Measurements from ENCODE around the gene CSF2.
"Not testable (repeated sequence)": the region's sequence is repeated elsewhere in the genome, so short reads cannot be mapped to it uniquely, and the experiment has no call there.

Gene CSF2

GRCh38 chr5:132094393-132095076, 20.9 kb downstream of the CSF2 start:
- no peak for FAIRE-seq

GRCh38 chr5:132095077-132095410, 21.5 kb downstream of the CSF2 start:
- FAIRE-seq: no peak

GRCh38 chr5:132095424-132095972, 21.9 kb downstream of the CSF2 start:
- no peak for FAIRE-seq

- FAIRE-seq: no peak
Observed at GRCh38 chr5:132096904-132097303, 23.3 kb downstream of the CSF2 start.

GRCh38 chr5:132098151-132098594, 24.6 kb downstream of the CSF2 start:
- no peak for FAIRE-seq

- FAIRE-seq: no peak
Observed at GRCh38 chr5:132098621-132099020, 25.0 kb downstream of the CSF2 start.

GRCh38 chr5:132099076-132099748, 25.6 kb downstream of the CSF2 start:
- FAIRE-seq: no peak

- no peak for FAIRE-seq
Observed at GRCh38 chr5:132099905-132100304, 26.3 kb downstream of the CSF2 start.

GRCh38 chr5:132100672-132101261, 27.2 kb downstream of the CSF2 start:
- no peak for FAIRE-seq

GRCh38 chr5:132101385-132101880, 27.8 kb downstream of the CSF2 start:
- FAIRE-seq: no peak

GRCh38 chr5:132102101-132102701, 28.6 kb downstream of the CSF2 start:
- FAIRE-seq: no peak

- FAIRE-seq: no peak
Observed at GRCh38 chr5:132102944-132103331, 29.3 kb downstream of the CSF2 start.

GRCh38 chr5:132103332-132103951, 29.9 kb downstream of the CSF2 start:
- no peak for FAIRE-seq

GRCh38 chr5:132103969-132104391, 30.4 kb downstream of the CSF2 start:
- FAIRE-seq: no peak

- FAIRE-seq: no peak
Observed at GRCh38 chr5:132104556-132104955, 31.0 kb downstream of the CSF2 start.

GRCh38 chr5:132105688-132106087, 32.1 kb downstream of the CSF2 start:
- no peak for FAIRE-seq

GRCh38 chr5:132108495-132108894, 34.9 kb downstream of the CSF2 start:
- FAIRE-seq: not testable (repeated sequence)

- not testable (repeated sequence) for FAIRE-seq
Observed at GRCh38 chr5:132108957-132109356, 35.4 kb downstream of the CSF2 start.

GRCh38 chr5:132109494-132110053, 36.0 kb downstream of the CSF2 start:
- no peak for FAIRE-seq

GRCh38 chr5:132110195-132110594, 36.6 kb downstream of the CSF2 start:
- FAIRE-seq: no peak

GRCh38 chr5:132110930-132111329, 37.3 kb downstream of the CSF2 start:
- no peak for FAIRE-seq

- no peak for FAIRE-seq
Observed at GRCh38 chr5:132112111-132112510, 38.5 kb downstream of the CSF2 start.
